Mucosa of descending colon (tissue), 3 donors: Measurements from ENCODE around the gene CCDC102B. TPM values are rescaled to one million over a fixed set of nuclear protein-coding genes. Genes with fewer than 3 reads are reported as not detected.

Experiments
- ATAC-seq: fragments of 200-7000 bp; cut with Tn5 transposase; one replicate; pipeline ENCODE4 v1.9.1; 2020; ENCODE audit warnings: mild to moderate bottlenecking, moderate library complexity
- DNase-seq, 3 donors: peaks; one replicate each; pipeline ENCODE4 v3.0.0-alpha.2; 2020
- H3K36me3 ChIP-seq: fragments of 200-600 bp; one replicate; pipeline ENCODE4 v1.8.0; 2021; ENCODE audit warnings: low read depth, mild to moderate bottlenecking
- H3K4me1 ChIP-seq: fragments of 200-600 bp; one replicate; pipeline ENCODE4 v1.8.0; 2021; ENCODE audit warnings: low read depth, mild to moderate bottlenecking
- H3K4me3 ChIP-seq: fragments of 200-600 bp; one replicate; pipeline ENCODE4 v1.8.0; 2021; ENCODE audit warnings: mild to moderate bottlenecking
- H3K9me3 ChIP-seq: fragments of 200-600 bp; one replicate; pipeline ENCODE4 v1.8.0; 2021; ENCODE audit warnings: mild to moderate bottlenecking
- CTCF ChIP-seq: fragments of 200-600 bp; IDR thresholded peaks from one replicate; pipeline ENCODE4 v1.8.0; 2022; ENCODE audit warnings: antibody characterized with exemption, mild to moderate bottlenecking
- intact Hi-C, 2 donors: fragments of 100-400 bp; cut with DNase I in 1 of 2; cut with micrococcal nuclease in 1 of 2; formaldehyde crosslinking; loops; one replicate each; pipeline versions ENCODE4 v1.11.0 to v1.11.1; 2022; cut with DNase I, micrococcal nuclease
- total RNA-seq, 3 donors: library from RNA; stranded (reverse); fragmentation: NEBNext Ultra II Directional in 2 of 3; extraction: Animal tissue kit (Norgen Biotek cat#: 25700) in 2 of 3; gene quantifications; one replicate each; pipeline versions ENCODE4 v1.2.1 to v1.2.4, GENCODE V29; 2021 to 2023
- donor health status: DM: no; HTN: no; CAD: no; lungs with moderate emphysema.
- donor health status: DM: no; HTN: no; CAD: no.
- donor health status: DM: no; HTN: yes; CAD: no.

CCDC102B gene
- total RNA-seq, 3 donors from 2014 or later, result 3.0 to 4.5 (median 4.3) TPM

GRCh38 chr18:68830256-68831045 lies 32.6 kb downstream of the CCDC102B start:
- intact Hi-C loops, result no loop called here
- ATAC-seq, result no peak
- no peak overlapping the region for H3K4me3 ChIP-seq
- TF ChIP-seq CTCF, result no peak
- H3K9me3 ChIP-seq, result no peaks in the 10 kb centered on the region
- DNase-seq, result no peak
- H3K4me1 ChIP-seq, result no peaks in the 10 kb centered on the region
- H3K36me3 ChIP-seq, result no peaks in the 10 kb centered on the region

GRCh38 chr18:68833756-68834155 lies 35.9 kb downstream of the CCDC102B start:
- no peaks in the 10 kb centered on the region for H3K9me3 ChIP-seq
- no peak for TF ChIP-seq CTCF
- H3K4me3 ChIP-seq, result no peak overlapping the region
- intact Hi-C loops, result no loop called here
- H3K36me3 ChIP-seq, result no peaks in the 10 kb centered on the region
- DNase-seq (no peak), ATAC-seq (no peak)
- no peaks in the 10 kb centered on the region for H3K4me1 ChIP-seq

- intact Hi-C loops, result no loop called here
- Histone ChIP-seq H3K4me1 (no peaks in the 10 kb centered on the region), H3K36me3 (no peaks in the 10 kb centered on the region), H3K9me3 (no peaks in the 10 kb centered on the region), H3K4me3 (no peak overlapping the region)
- TF ChIP-seq CTCF, result no peak
- no peak for ATAC-seq
- DNase-seq, result no peak
Measured at GRCh38 chr18:68837665-68838451, 40.0 kb downstream of the CCDC102B start.

DNA sequence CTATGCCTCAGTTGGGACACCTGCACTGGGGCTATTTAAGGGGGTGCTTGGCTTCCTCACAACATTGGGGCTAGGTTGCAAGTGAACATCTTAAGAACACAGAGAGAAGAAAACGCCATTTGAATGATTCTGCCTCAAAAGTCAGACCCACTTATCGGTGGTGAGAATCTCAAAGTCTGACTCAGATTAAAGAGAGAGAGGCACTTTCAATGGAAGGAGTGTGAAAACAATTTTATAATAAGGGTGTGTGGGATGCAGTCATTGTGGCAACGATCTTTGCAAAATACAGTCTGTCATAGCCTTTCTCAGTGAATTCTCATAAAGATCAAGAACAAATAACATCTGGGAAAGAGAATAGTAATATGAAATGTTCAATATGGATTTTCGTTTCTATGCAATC lies 41.8 kb downstream of the CCDC102B start:
- Histone ChIP-seq H3K9me3 (no peaks in the 10 kb centered on the region), H3K4me3 (no peak overlapping the region), H3K4me1 (no peaks in the 10 kb centered on the region), H3K36me3 (no peaks in the 10 kb centered on the region)
- intact Hi-C loops, result loop anchor here in 1 of 2 donors (10.0 kb wide), 1 partner anchor 1245 kb away; no protein-coding TSS in a partner anchor
- ATAC-seq (no peak), DNase-seq (no peak)
- TF ChIP-seq CTCF, result no peak

DNA sequence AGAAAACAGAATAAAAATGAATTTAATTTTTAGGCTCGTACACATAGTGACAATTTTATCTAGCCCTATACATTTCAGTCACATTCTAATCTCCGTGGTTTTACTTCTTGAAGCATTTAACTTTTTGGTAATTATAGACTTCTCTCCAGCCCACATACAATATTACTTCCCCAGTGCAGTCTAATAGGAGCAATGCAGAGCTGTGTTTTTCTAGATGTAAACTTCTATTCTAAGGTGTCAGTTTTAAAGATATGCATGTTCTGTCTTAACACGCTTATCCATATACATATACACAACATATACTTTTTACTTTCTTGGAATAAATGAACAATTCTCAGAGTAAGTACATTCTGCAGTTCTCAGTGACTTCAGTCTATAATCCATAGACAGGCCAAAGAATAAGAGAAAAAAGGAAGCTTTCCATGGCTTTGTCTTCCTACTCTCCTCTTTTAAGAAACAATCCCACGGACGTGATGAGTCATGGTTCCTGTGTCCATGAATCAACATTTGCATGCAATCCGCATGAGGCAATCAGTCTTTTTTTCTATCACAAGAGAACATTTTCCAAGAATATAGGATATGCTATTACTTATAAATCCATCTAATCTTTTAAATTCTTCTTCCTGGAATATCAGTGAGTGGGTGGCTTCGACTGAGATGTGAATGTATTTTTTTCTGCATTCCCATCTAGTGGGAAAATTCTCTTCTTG lies 42.8 kb downstream of the CCDC102B start:
- Histone ChIP-seq H3K4me3 (no peak overlapping the region), H3K4me1 (no peaks in the 10 kb centered on the region), H3K9me3 (no peaks in the 10 kb centered on the region), H3K36me3 (no peaks in the 10 kb centered on the region)
- DNase-seq, result no peak
- ATAC-seq, result no peak
- TF ChIP-seq CTCF, result no peak
- intact Hi-C loops, result loop anchor here in 1 of 2 donors (10.0 kb wide), 1 partner anchor 1244 kb away; no protein-coding TSS in a partner anchor
